Ovary (tissue), 9 donors: ENCODE data around the gene SH3RF3. TPM values are rescaled to one million over a fixed set of nuclear protein-coding genes. Genes with fewer than 3 reads are reported as not detected.

Experiments
- DNase-seq, 5 donors: peaks; one replicate each; pipeline ENCODE4 v3.0.0-alpha.2; 2019 to 2020
- H3K27ac ChIP-seq, 2 donors: fragments of 200-600 bp; one replicate each; pipeline versions ENCODE4 v1.5.1 to v1.8.0; 2019 to 2022
- H3K27me3 ChIP-seq: fragments of 200-600 bp; one replicate; pipeline ENCODE4 v1.8.0; 2022
- H3K36me3 ChIP-seq: fragments of 200-600 bp; sonication (generic); one replicate; pipeline ENCODE4 v1.5.1; 2019
- H3K4me1 ChIP-seq: one replicate; pipeline ENCODE4 v1.8.1; 2013; ENCODE audit warnings: mild to moderate bottlenecking, moderate library complexity; ENCODE audit not compliant: insufficient read depth
- H3K4me3 ChIP-seq: fragments of 200-600 bp; sonication (generic); one replicate; pipeline ENCODE4 v1.5.1; 2017
- H3K9me3 ChIP-seq, 2 donors: fragments of 200-600 bp in 1 of 2; sonication (generic) in 1 of 2; one replicate each; pipeline versions ENCODE4 v1.5.1 to v1.8.1; 2013 to 2019; ENCODE audit warnings: mild to moderate bottlenecking in 1 of 2, moderate library complexity in 1 of 2
- CTCF ChIP-seq, 3 donors: fragments of 450-650 bp in 2 of 3; fragments of 200-600 bp in 1 of 3; IDR thresholded peaks; one replicate each; pipeline versions ENCODE4 v1.5.1 to v1.8.0; 2016 to 2022; ENCODE audit warnings: antibody characterized with exemption in 3 of 3, mild to moderate bottlenecking in 1 of 3
- EP300 ChIP-seq: sonication (generic); formaldehyde crosslinking; IDR thresholded peaks from one replicate; pipeline ENCODE4 v1.6.1; 2017; ENCODE audit warnings: antibody characterized with exemption
- POLR2A ChIP-seq: fragments of 450-650 bp; IDR thresholded peaks from one replicate; pipeline ENCODE4 v1.6.1; 2017; ENCODE audit warnings: antibody characterized with exemption, mild to moderate bottlenecking, moderate library complexity
- WGBS, 3 donors: extraction: QIAGEN DNeasy Blood & Tissue Kit in 1 of 3; methylation state at CpG; one replicate each; pipeline versions ENCODE4 v1.1.5 to v1.1.7; 2013 to 2017; 5-methylcytosine and 5-hydroxymethylcytosine counted together
- intact Hi-C, 4 donors: fragments of 100-400 bp; cut with DNase I; formaldehyde crosslinking; loops; one replicate each; pipeline versions ENCODE4 v1.11.0 to v1.15.1; 2022 to 2023
- polyA plus RNA-seq, 2 donors: library from polyadenylated mRNA; stranded (reverse); fragments of 200-250 nt in 1 of 2; fragments of 350-450 nt in 1 of 2; fragmentation: Illumina TruSeq in 1 of 2; extraction: RNeasy Lipid Tissue Mini Kit (QIAGEN cat#74804) in 1 of 2; gene quantifications; one replicate each; pipeline ENCODE4 v1.2.3, GENCODE V29; 2013 to 2014
- total RNA-seq, 7 donors: library from RNA; depleted of rRNA in 2 of 7; stranded (reverse); fragments of >200 nt in 2 of 7; fragmentation: NEBNext Ultra II Directional in 3 of 7; extraction: Animal tissue kit (Norgen Biotek cat#: 25700) in 3 of 7; gene quantifications; one replicate each; pipeline versions ENCODE4 v1.1.0 to v1.2.4, GENCODE V29; 2016 to 2023
- donor health status: DM: no; HTN: no; CAD: no; lungs with moderate emphysema.
- donor health status: DM: no; HTN: no; CAD: no.
- donor health status: Bipolar disorder and iron deficiency.
- donor health status: DM: yes; HTN: yes; CAD: no.
- donor health status: DM: no; HTN: no; CAD: no.
- donor health status: DM: yes; HTN: yes; CAD: no.

The SH3RF3 gene
- total and polyA plus RNA-seq, 9 donors, result 2.7 to 10.1 (median 4.5) TPM

- H3K4me3 ChIP-seq, result no peak overlapping the region
- DNase-seq, result no peak
- WGBS, 3 donors, result 85 to 93% (median 88%) methylated on average over 6 of the region's 6 CpGs
- TF ChIP-seq POLR2A (no peak), EP300 (no peak), CTCF (IDR thresholded peaks at IDR 0.05) (no peak)
- H3K27ac ChIP-seq, result no peak overlapping the region
- intact Hi-C loops, result no loop called here
- H3K9me3 ChIP-seq, result no peaks in the 10 kb centered on the region
- H3K36me3 ChIP-seq, result no peaks in the 10 kb centered on the region
- no peaks in the 10 kb centered on the region for H3K27me3 ChIP-seq
- no peaks in the 10 kb centered on the region for H3K4me1 ChIP-seq
Measured at GRCh38 chr2:109454304-109454703, 325.3 kb downstream of the SH3RF3 start.

GRCh38 chr2:109454765-109455394 is 325.9 kb downstream of the SH3RF3 start:
- intact Hi-C loops, result no loop called here
- Histone ChIP-seq H3K27me3 (no peaks in the 10 kb centered on the region), H3K4me1 (no peaks in the 10 kb centered on the region), H3K9me3 (no peaks in the 10 kb centered on the region), H3K4me3 (no peak overlapping the region), H3K36me3 (no peaks in the 10 kb centered on the region), H3K27ac (no peak overlapping the region)
- WGBS, 3 donors, result 90 to 94% (median 91%) methylated on average over 7 of the region's 7 CpGs
- no peak for TF ChIP-seq POLR2A
- no peak for TF ChIP-seq EP300
- no peak for TF ChIP-seq CTCF (IDR thresholded peaks at IDR 0.05)
- no peak for DNase-seq

- no peaks in the 10 kb centered on the region for H3K4me1 ChIP-seq
- H3K27me3 ChIP-seq, result no peaks in the 10 kb centered on the region
- H3K27ac ChIP-seq, result no peak overlapping the region
- no peaks in the 10 kb centered on the region for H3K9me3 ChIP-seq
- intact Hi-C loops, result no loop called here
- WGBS, 3 donors, result 84 to 87% (median 85%) methylated on average over 21 of the region's 21 CpGs
- TF ChIP-seq CTCF (IDR thresholded peaks at IDR 0.05) (no peak), EP300 (no peak), POLR2A (no peak)
- H3K36me3 ChIP-seq, result no peaks in the 10 kb centered on the region
- no peak for DNase-seq
- H3K4me3 ChIP-seq, result no peak overlapping the region
Measured at GRCh38 chr2:109455731-109456691, 327.0 kb downstream of the SH3RF3 start.

GRCh38 chr2:109456776-109457175 is 327.8 kb downstream of the SH3RF3 start:
- H3K9me3 ChIP-seq, result no peaks in the 10 kb centered on the region
- DNase-seq, result no peak
- no peak overlapping the region for H3K27ac ChIP-seq
- intact Hi-C loops, result no loop called here
- H3K27me3 ChIP-seq, result no peaks in the 10 kb centered on the region
- TF ChIP-seq CTCF (IDR thresholded peaks at IDR 0.05) (no peak), EP300 (no peak), POLR2A (no peak)
- no peaks in the 10 kb centered on the region for H3K36me3 ChIP-seq
- whole genome bisulfite sequencing, 3 donors, result 90 to 96% (median 93%) methylated on average over 8 of the region's 8 CpGs
- H3K4me3 ChIP-seq, result no peak overlapping the region
- no peaks in the 10 kb centered on the region for H3K4me1 ChIP-seq
